B cell (primary cell): ENCODE data around the gene STMN3. TPM values are rescaled to one million over a fixed set of nuclear protein-coding genes. Genes with fewer than 3 reads are reported as not detected.

Experiments
- ATAC-seq: fragments of 200-7000 bp; cut with Tn5 transposase; one replicate; pipeline ENCODE4 v1.10.0; 2021; ENCODE audit warnings: low read depth, mild to moderate bottlenecking, moderate number of reproducible peaks, moderate library complexity
- CTCF ChIA-PET: fragments of 350-600 bp; sonication (Branson Sonifier 250); formaldehyde crosslinking; loops from one replicate; lab custom pipeline; 2021; ENCODE audit warnings: antibody characterized with exemption, inconsistent platforms; lab: Charles Lee
- POLR2A ChIA-PET: fragments of 350-600 bp; sonication (Branson Sonifier 250); formaldehyde crosslinking; loops from one replicate; lab custom pipeline; 2021; ENCODE audit warnings: antibody characterized with exemption; lab: Charles Lee
- DNase-seq: peaks from one replicate; pipeline ENCODE4 v3.0.0; 2013
- H2AFZ ChIP-seq: 2 replicates; pipeline ENCODE4 v1.6.1; 2012; ENCODE audit warnings: mild to moderate bottlenecking, low read depth, low read length; ENCODE audit not compliant: insufficient read depth, poor library complexity, severe bottlenecking
- H3K27ac ChIP-seq, 2 donors: 1 replicate in 1 of 2; 2 replicates in 1 of 2; pipeline ENCODE4 v1.5.1; 2012 to 2013; ENCODE audit warnings: low read length in 2 of 2, mild to moderate bottlenecking in 2 of 2, moderate library complexity in 1 of 2
- H3K27me3 ChIP-seq, 4 experiments: fragments of 200-600 bp in 1 of 4; sonication (generic) in 1 of 4; replicated peaks in 1 of 4; 1 replicate in 2 of 4; 2 replicates in 2 of 4; pipeline versions ENCODE4 v1.6.1 to v1.7.0; 2013 to 2016; ENCODE audit warnings: low read length in 3 of 4, mild to moderate bottlenecking in 2 of 4, mixed read lengths in 1 of 4, moderate library complexity in 1 of 4; ENCODE audit not compliant: insufficient read depth in 4 of 4, control insufficient read depth in 3 of 4; ENCODE audit errors: control extremely low read depth in 1 of 4
- H3K36me3 ChIP-seq, 2 experiments: replicated peaks in 1 of 2; 1 replicate in 1 of 2; 2 replicates in 1 of 2; pipeline versions ENCODE4 v1.6.1 to v1.7.1; 2013; ENCODE audit warnings: low read length in 1 of 2; ENCODE audit not compliant: insufficient read depth in 2 of 2, control insufficient read depth in 1 of 2; ENCODE audit errors: control extremely low read depth in 1 of 2, extremely low read depth in 1 of 2
- H3K4me1 ChIP-seq, 2 donors: fragments of 200-600 bp in 1 of 2; sonication (generic) in 1 of 2; 1 replicate in 1 of 2; 2 replicates in 1 of 2; pipeline versions ENCODE4 v1.5.1 to v1.6.1; 2013 to 2017; ENCODE audit warnings: low read length in 2 of 2; ENCODE audit not compliant: control insufficient read depth in 2 of 2, insufficient read depth in 2 of 2
- H3K4me2 ChIP-seq: replicated peaks from 2 replicates; pipeline ENCODE3; 2012; ENCODE audit warnings: mild to moderate bottlenecking, low read depth, low read length; ENCODE audit not compliant: poor library complexity, severe bottlenecking
- H3K4me3 ChIP-seq, 5 experiments: fragments of 200-600 bp in 1 of 5; sonication (generic) in 1 of 5; 1 replicate in 3 of 5; 2 replicates in 2 of 5; pipeline versions ENCODE4 v1.5.1 to v1.7.0; 2011 to 2016; ENCODE audit warnings: low read length in 4 of 5, mild to moderate bottlenecking in 4 of 5, low read depth in 2 of 5, control low read depth in 1 of 5, moderate library complexity in 1 of 5; ENCODE audit not compliant: insufficient read depth in 1 of 5; ENCODE audit errors: control extremely low read depth in 1 of 5, extremely low read depth in 1 of 5
- H3K79me2 ChIP-seq: fragments of 200-600 bp; sonication (generic); one replicate; pipeline ENCODE4 v1.6.0; 2016; ENCODE audit warnings: low read length; ENCODE audit not compliant: control insufficient read depth, insufficient read depth
- H3K9ac ChIP-seq: fragments of 200-600 bp; sonication (generic); 2 replicates; pipeline ENCODE4 v1.6.1; 2017; ENCODE audit warnings: mild to moderate bottlenecking, low read length, moderate library complexity
- H3K9me3 ChIP-seq, 3 donors: one replicate each; pipeline versions ENCODE4 v1.6.1 to v1.7.1; 2013; ENCODE audit warnings: low read length in 2 of 3; ENCODE audit not compliant: control insufficient read depth in 2 of 3, insufficient read depth in 1 of 3; ENCODE audit errors: control extremely low read depth in 1 of 3
- H4K20me1 ChIP-seq: 2 replicates; pipeline ENCODE4 v1.6.0; 2012; ENCODE audit warnings: mild to moderate bottlenecking, low read length; ENCODE audit not compliant: insufficient read depth, control insufficient read depth, poor library complexity, severe bottlenecking
- H3K27ac Mint-ChIP-seq: one replicate; pipeline ENCODE4 v1.8.0; 2021; ENCODE audit warnings: mixed read lengths
- H3K27me3 Mint-ChIP-seq: one replicate; pipeline ENCODE4 v1.8.0; 2021; ENCODE audit warnings: mixed read lengths
- H3K4me1 Mint-ChIP-seq: one replicate; pipeline ENCODE4 v1.8.0; 2021; ENCODE audit warnings: mixed read lengths
- H3K4me3 Mint-ChIP-seq: one replicate; pipeline ENCODE4 v1.8.0; 2021; ENCODE audit warnings: mixed read lengths
- H3K9me3 Mint-ChIP-seq: one replicate; pipeline ENCODE4 v1.8.0; 2022; ENCODE audit warnings: mixed read lengths; ENCODE audit not compliant: insufficient read depth
- EZH2 ChIP-seq: IDR thresholded peaks from 2 replicates; pipeline ENCODE4 v1.6.1; 2012; ENCODE audit warnings: borderline replicate concordance, low read depth, mild to moderate bottlenecking, moderate library complexity, low read length; ENCODE audit not compliant: insufficient read depth, poor library complexity, severe bottlenecking
- WGBS: methylation state at CpG from one replicate; pipeline ENCODE4 v1.1.5; 2013; ENCODE audit warnings: missing lambda C conversion rate; ENCODE audit not compliant: insufficient coverage; 5-methylcytosine and 5-hydroxymethylcytosine counted together
- intact Hi-C: fragments of 100-400 bp; cut with micrococcal nuclease; formaldehyde crosslinking; loops from one replicate; pipeline ENCODE4 v1.10.0; 2022
- polyA plus RNA-seq: library from polyadenylated mRNA; depleted of rRNA; stranded (reverse); fragments of >200 nt; gene quantifications from 2 replicates; pipeline ENCODE4 v1.2.3, GENCODE V29; 2012
- total RNA-seq, 2 donors: library from RNA; stranded (reverse); fragments of 120-200 nt in 1 of 2; gene quantifications; 1 replicate in 1 of 2; 2 replicates in 1 of 2; pipeline versions ENCODE4 v1.2.3 to v1.2.4, GENCODE V29; 2013 to 2022
- TF ChIP-seq, protein P1 (sequence below): fragments of 200-600 bp; IDR thresholded peaks from one replicate; pipeline ENCODE4 v1.8.0; 2022; ENCODE audit warnings: antibody characterized with exemption, mild to moderate bottlenecking

STMN3 gene
- total and polyA plus RNA-seq, 2 donors (not counting 1 experiment from before 2014, with no cell fraction given), result 35.0 to 59.4 TPM

DNA sequence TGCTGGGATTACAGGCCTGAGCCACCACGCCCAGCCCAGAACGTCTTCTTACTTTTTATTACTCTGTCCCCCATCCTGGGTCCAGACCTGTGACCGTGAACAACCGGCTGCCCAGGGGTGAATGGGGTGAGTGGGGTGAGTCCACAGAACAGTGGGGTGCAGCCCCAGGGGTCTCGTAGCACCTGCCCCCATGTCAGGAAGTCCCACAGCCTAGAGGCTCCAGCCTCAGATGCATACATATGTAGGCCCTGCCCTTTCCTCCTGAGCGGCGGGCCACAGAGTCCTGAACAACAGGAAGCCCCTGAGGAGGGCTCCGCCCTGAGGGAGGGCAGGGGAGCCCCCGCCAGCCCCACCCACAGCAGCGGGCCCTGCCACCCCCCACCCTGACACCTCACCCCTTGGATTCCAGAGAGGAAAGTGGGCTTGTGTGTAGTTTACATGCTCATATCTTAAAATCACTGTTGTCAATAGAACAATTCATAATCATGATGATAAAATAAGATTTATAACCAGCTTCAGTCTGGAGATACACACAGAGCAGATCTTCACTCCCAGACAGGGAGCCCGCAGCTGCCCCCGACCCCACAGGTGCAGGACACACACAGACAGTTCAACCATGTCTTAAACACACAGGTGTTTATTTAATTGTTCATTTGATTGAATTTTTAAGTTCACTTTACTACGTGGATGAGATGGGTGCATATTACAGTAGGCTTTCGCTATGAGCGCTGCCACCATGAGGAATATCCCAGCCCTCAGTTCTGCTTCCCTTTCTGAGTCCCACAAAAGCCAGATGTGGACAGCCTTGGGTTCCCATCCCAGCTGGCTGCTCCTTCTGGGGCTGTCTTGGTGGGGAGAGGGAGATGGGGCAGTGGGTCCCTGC, 13.9 kb downstream of the STMN3 start:
- H2AFZ ChIP-seq, result peak overlapping the region; percentile 54
- no peaks in the 10 kb centered on the region for H3K36me3 ChIP-seq
- H3K4me1 ChIP-seq, result peaks cover 48 to 68% of the 10 kb centered on the region in 2 donors
- Mint-ChIP-seq H3K4me3 (peak overlapping the region; percentile 94), H3K27me3 (no peaks in the 10 kb centered on the region), H3K4me1 (peaks cover 47% of the 10 kb centered on the region), H3K9me3 (peaks cover 2% of the 10 kb centered on the region), H3K27ac (peak overlapping the region; percentile 100)
- ATAC-seq (peak; percentile 44), DNase-seq (peak; percentile 74)
- H3K27me3 ChIP-seq, result no peaks in the 10 kb centered on the region
- H3K79me2 ChIP-seq, result peaks cover 17% of the 10 kb centered on the region
- TF ChIP-seq, protein P1, sequence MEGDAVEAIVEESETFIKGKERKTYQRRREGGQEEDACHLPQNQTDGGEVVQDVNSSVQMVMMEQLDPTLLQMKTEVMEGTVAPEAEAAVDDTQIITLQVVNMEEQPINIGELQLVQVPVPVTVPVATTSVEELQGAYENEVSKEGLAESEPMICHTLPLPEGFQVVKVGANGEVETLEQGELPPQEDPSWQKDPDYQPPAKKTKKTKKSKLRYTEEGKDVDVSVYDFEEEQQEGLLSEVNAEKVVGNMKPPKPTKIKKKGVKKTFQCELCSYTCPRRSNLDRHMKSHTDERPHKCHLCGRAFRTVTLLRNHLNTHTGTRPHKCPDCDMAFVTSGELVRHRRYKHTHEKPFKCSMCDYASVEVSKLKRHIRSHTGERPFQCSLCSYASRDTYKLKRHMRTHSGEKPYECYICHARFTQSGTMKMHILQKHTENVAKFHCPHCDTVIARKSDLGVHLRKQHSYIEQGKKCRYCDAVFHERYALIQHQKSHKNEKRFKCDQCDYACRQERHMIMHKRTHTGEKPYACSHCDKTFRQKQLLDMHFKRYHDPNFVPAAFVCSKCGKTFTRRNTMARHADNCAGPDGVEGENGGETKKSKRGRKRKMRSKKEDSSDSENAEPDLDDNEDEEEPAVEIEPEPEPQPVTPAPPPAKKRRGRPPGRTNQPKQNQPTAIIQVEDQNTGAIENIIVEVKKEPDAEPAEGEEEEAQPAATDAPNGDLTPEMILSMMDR, result no peak
- no peak for TF ChIP-seq EZH2
- peak overlapping the region; percentile 98 for H3K9ac ChIP-seq
- peak overlapping the region; percentile 90 for H3K4me2 ChIP-seq
- peak overlapping the region; percentile 80 to 82 for H3K27ac ChIP-seq
- CTCF ChIA-PET, result interaction anchor here (1.0 to 2.2 kb wide), 2 partner anchors 19 to 101 kb away, joined by 3 to 8 read pairs; partner anchors contain the start of gene RTEL1
- no peaks in the 10 kb centered on the region for H4K20me1 ChIP-seq
- 24% methylated on average over 5 of the region's 15 CpGs for WGBS
- peaks cover 0 to 3% (median 0%) of the 10 kb centered on the region in 3 donors for H3K9me3 ChIP-seq
- POLR2A ChIA-PET, result interaction anchor here (0.9 to 4.0 kb wide), 5 partner anchors 9 to 97 kb away, joined by 3 to 31 read pairs (median 19); partner anchors contain the start of genes GMEB2, LIME1 and RTEL1
- peak overlapping the region; percentile 13 to 97 (median 84) for H3K4me3 ChIP-seq
- intact Hi-C loops, result loop anchor here (1.0 kb wide), 1 partner anchor 12 kb away; the partner anchor contains the start of gene GMEB2
